HG02970 (cell line): ENCODE measurements around the gene NUDCD3.

Experiments
- ATAC-seq: cut with Tn5 transposase; IDR thresholded peaks from one replicate; pipeline ENCODE4 v1.9.1; 2021; ENCODE audit warnings: mild to moderate bottlenecking, moderate library complexity, moderate number of reproducible peaks; ENCODE audit not compliant: unreplicated experiment, low FRiP score

The NUDCD3 gene

GRCh38 chr7:44373418-44373740 is 117.1 kb downstream of the NUDCD3 start:
- ATAC-seq: no peak

GRCh38 chr7:44372560-44373417 is 117.7 kb downstream of the NUDCD3 start:
- no peak for ATAC-seq

GRCh38 chr7:44368885-44369284 is 121.6 kb downstream of the NUDCD3 start:
- ATAC-seq: no peak

GRCh38 chr7:44368455-44368854 is 122.0 kb downstream of the NUDCD3 start:
- no peak for ATAC-seq

GRCh38 chr7:44367475-44368043 is 122.9 kb downstream of the NUDCD3 start:
- ATAC-seq: no peak

GRCh38 chr7:44366986-44367385 is 123.5 kb downstream of the NUDCD3 start:
- ATAC-seq: no peak

- ATAC-seq: no peak
These were observed 136.8 kb downstream of the NUDCD3 start for GRCh38 chr7:44353668-44354067.

- no peak for ATAC-seq
These were observed 141.3 kb downstream of the NUDCD3 start for GRCh38 chr7:44348851-44349781.

GRCh38 chr7:44348300-44348699 is 142.2 kb downstream of the NUDCD3 start:
- no peak for ATAC-seq

GRCh38 chr7:44347546-44348114 is 142.8 kb downstream of the NUDCD3 start:
- ATAC-seq: no peak

GRCh38 chr7:44346063-44346462 is 144.4 kb downstream of the NUDCD3 start:
- ATAC-seq: no peak

- ATAC-seq: no peak
These were observed 149.1 kb downstream of the NUDCD3 start for GRCh38 chr7:44341401-44341800.

- no peak for ATAC-seq
These were observed 151.9 kb downstream of the NUDCD3 start for GRCh38 chr7:44338600-44338999.

GRCh38 chr7:44336491-44336890 is 154.0 kb downstream of the NUDCD3 start:
- ATAC-seq: no peak

- ATAC-seq: no peak
These were observed 155.3 kb downstream of the NUDCD3 start for GRCh38 chr7:44335184-44335583.

- no peak for ATAC-seq
These were observed 155.7 kb downstream of the NUDCD3 start for GRCh38 chr7:44334734-44335097.

- ATAC-seq: no peak
These were observed 156.3 kb downstream of the NUDCD3 start for GRCh38 chr7:44333911-44334733.

- no peak for ATAC-seq
These were observed 158.8 kb downstream of the NUDCD3 start for GRCh38 chr7:44331682-44332081.

GRCh38 chr7:44330331-44330730 is 160.1 kb downstream of the NUDCD3 start:
- ATAC-seq: no peak

- no peak for ATAC-seq
These were observed 160.6 kb downstream of the NUDCD3 start for GRCh38 chr7:44329888-44330287.
